A549 (cell line): Measurements from ENCODE around the gene ST6GAL1. TPM values are rescaled to one million over a fixed set of nuclear protein-coding genes. Genes with fewer than 3 reads are reported as not detected.
"Not testable (repeated sequence)": the region's sequence is repeated elsewhere in the genome, so short reads cannot be mapped to it uniquely, and the experiment has no call there.

Source experiments
- ATAC-seq, 2 experiments: fragments of 200-7000 bp in 1 of 2; fragments of >200 bp in 1 of 2; cut with Nextera tagmentation in 1 of 2; cut with Tn5 transposase in 1 of 2; 3 replicates each; pipeline versions ENCODE4 v1.8.0 to v1.9.1; 2018 to 2020; ENCODE audit warnings: mild to moderate bottlenecking in 1 of 2, moderate library complexity in 1 of 2
- CTCF ChIA-PET: fragments of 300-600 bp; sonication (Branson Sonifier 250); formaldehyde crosslinking; extraction: SDS; loops from one replicate; lab custom pipeline; 2021; ENCODE audit warnings: antibody characterized with exemption, inconsistent platforms; lab: Yijun Ruan, JAX
- POLR2A ChIA-PET: fragments of 350-600 bp; formaldehyde crosslinking; extraction: SDS; loops from one replicate; lab custom pipeline; 2021; ENCODE audit warnings: antibody characterized with exemption, inconsistent platforms; lab: Yijun Ruan, JAX
- DNase-seq, 2 experiments: peaks; one replicate each; pipeline versions ENCODE4 v3.0.0 to v3.0.0-alpha.2; 2011 to 2016; ENCODE audit warnings: low read depth in 1 of 2, low spot score in 1 of 2
- FAIRE-seq: peaks from 2 replicates; lab custom pipeline; 2011; peaks lifted over from hg19 to GRCh38; lab: Jason Lieb, UNC
- H3K27ac ChIP-seq, 2 experiments: fragments of >200 bp; sonication (Bioruptor Twin); formaldehyde crosslinking; 3 replicates each; pipeline ENCODE4 v1.5.1; 2016 to 2017
- H3K4me1 ChIP-seq: fragments of >200 bp; sonication (Bioruptor Twin); formaldehyde crosslinking; 3 replicates; pipeline ENCODE4 v1.6.1; 2016
- H3K4me2 ChIP-seq: fragments of >200 bp; sonication (Bioruptor Twin); formaldehyde crosslinking; 3 replicates; pipeline ENCODE4 v1.6.1; 2016
- H3K4me3 ChIP-seq: fragments of >200 bp; sonication (Bioruptor Twin); formaldehyde crosslinking; 3 replicates; pipeline ENCODE4 v1.5.1; 2016
- H3K9me3 ChIP-seq: fragments of >200 bp; sonication (Bioruptor Twin); formaldehyde crosslinking; 3 replicates; pipeline ENCODE4 v1.6.1; 2016
- BCL3 ChIP-seq: fragments of >200 bp; sonication (Bioruptor Twin); formaldehyde crosslinking; IDR thresholded peaks from 3 replicates; pipeline ENCODE4 v1.6.1; 2016
- CBX2 ChIP-seq: fragments of 200-600 bp; sonication (generic); IDR thresholded peaks from 2 replicates; pipeline ENCODE4 v1.6.1; 2016; ENCODE audit warnings: low read depth, mild to moderate bottlenecking, borderline replicate concordance
- CEBPB ChIP-seq, 2 experiments: fragments of >200 bp in 1 of 2; sonication (Bioruptor Twin) in 1 of 2; formaldehyde crosslinking in 1 of 2; IDR thresholded peaks; 2 replicates each; pipeline ENCODE4 v1.6.1; 2012 to 2016
- EHF ChIP-seq: fragments of 250-450 bp; sonication (Bioruptor Pico); IDR thresholded peaks from 2 replicates; pipeline ENCODE4 v1.5.0; 2020; ENCODE audit warnings: mild to moderate bottlenecking
- FOSL2 ChIP-seq, 2 experiments: fragments of 450-650 bp in 1 of 2; fragments of >200 bp in 1 of 2; sonication (Bioruptor Twin) in 1 of 2; formaldehyde crosslinking; IDR thresholded peaks; 2 replicates each; pipeline versions ENCODE4 v1.5.0 to v1.6.1; 2016 to 2020; ENCODE audit warnings: mild to moderate bottlenecking in 1 of 2, moderate library complexity in 1 of 2
- FOXS1 ChIP-seq: fragments of 250-450 bp; sonication (Bioruptor Pico); IDR thresholded peaks from 2 replicates; pipeline ENCODE4 v1.5.0; 2020; ENCODE audit warnings: mild to moderate bottlenecking, moderate library complexity
- HDAC2 ChIP-seq: fragments of 200-600 bp; sonication (generic); IDR thresholded peaks from 2 replicates; pipeline ENCODE4 v1.6.1; 2016
- HEYL ChIP-seq: fragments of 250-450 bp; sonication (Bioruptor Pico); IDR thresholded peaks from 2 replicates; pipeline ENCODE4 v1.8.0; 2021; ENCODE audit warnings: mild to moderate bottlenecking, moderate library complexity
- HOXB13 ChIP-seq: fragments of 250-450 bp; sonication (Bioruptor Pico); IDR thresholded peaks from 2 replicates; pipeline ENCODE4 v1.5.0; 2020; ENCODE audit warnings: low read depth, mild to moderate bottlenecking, moderate library complexity
- HOXB5 ChIP-seq: fragments of 250-450 bp; sonication (Bioruptor Pico); IDR thresholded peaks from 2 replicates; pipeline ENCODE4 v1.5.0; 2020; ENCODE audit warnings: mild to moderate bottlenecking, moderate library complexity
- JUN ChIP-seq, 2 experiments: fragments of >200 bp; sonication (Bioruptor Twin); formaldehyde crosslinking; IDR thresholded peaks; 2 replicates in 1 of 2; 3 replicates in 1 of 2; pipeline ENCODE4 v1.6.1; 2016 to 2017
- MAZ ChIP-seq: fragments of 150-350 bp; IDR thresholded peaks from 2 replicates; pipeline ENCODE4 v1.6.1; 2014; ENCODE audit warnings: antibody characterized with exemption, low read depth, low read length, borderline replicate concordance
- MYC ChIP-seq: IDR thresholded peaks from 2 replicates; pipeline ENCODE4 v1.6.1; 2012; ENCODE audit warnings: mild to moderate bottlenecking, inconsistent platforms, low read length, improper control_type of control experiment, borderline replicate concordance
- NFE2L2 ChIP-seq: fragments of 150-350 bp; conservative IDR thresholded peaks from 2 replicates; pipeline ENCODE4 v1.6.1; 2014; ENCODE audit warnings: low read length
- PBX3 ChIP-seq: IDR thresholded peaks from 2 replicates; pipeline ENCODE4 v1.6.1; 2012
- RAD21 ChIP-seq, 2 experiments: fragments of >200 bp in 1 of 2; sonication (Bioruptor Twin) in 1 of 2; formaldehyde crosslinking in 1 of 2; IDR thresholded peaks in 1 of 2; conservative IDR thresholded peaks in 1 of 2; 2 replicates in 1 of 2; 3 replicates in 1 of 2; pipeline ENCODE4 v1.6.1; 2012 to 2018; ENCODE audit warnings: inconsistent platforms in 1 of 2
- ZNF302 ChIP-seq: fragments of 250-450 bp; sonication (Bioruptor Pico); IDR thresholded peaks from 2 replicates; pipeline ENCODE4 v1.9.0; 2021; ENCODE audit warnings: inconsistent platforms, mild to moderate bottlenecking, moderate library complexity
- ZSCAN20 ChIP-seq: fragments of 250-450 bp; sonication (Bioruptor Pico); IDR thresholded peaks from 2 replicates; pipeline ENCODE4 v1.8.0; 2022; ENCODE audit warnings: mild to moderate bottlenecking, moderate library complexity
- WGBS: methylation state at CpG from one replicate; pipeline ENCODE4 v1.1.6; 2017; ENCODE audit errors: missing lambda C conversion rate; 5-methylcytosine and 5-hydroxymethylcytosine counted together
- polyA plus RNA-seq, 4 experiments: library from polyadenylated mRNA; depleted of rRNA in 3 of 4; stranded (reverse); fragments of >200 nt; fragmentation: RNase III in 1 of 4; extraction: RNeasy Plus Mini Kit Qiagen cat#74134 plus additional on column Dnase treatment in 1 of 4; gene quantifications; 2 replicates in 3 of 4; 3 replicates in 1 of 4; pipeline ENCODE4 v1.2.3, GENCODE V29; 2011 to 2017
- TF ChIP-seq, protein P1 (sequence below): fragments of 200-600 bp; sonication (generic); IDR thresholded peaks from 2 replicates; pipeline ENCODE4 v1.6.1; 2016; ENCODE audit warnings: antibody characterized with exemption, mild to moderate bottlenecking, moderate library complexity

ST6GAL1 gene
- polyA plus RNA-seq, 2 of the 4 experiments (the other 2 are of a cell fraction) = 3.9 to 6.5 TPM

DNA sequence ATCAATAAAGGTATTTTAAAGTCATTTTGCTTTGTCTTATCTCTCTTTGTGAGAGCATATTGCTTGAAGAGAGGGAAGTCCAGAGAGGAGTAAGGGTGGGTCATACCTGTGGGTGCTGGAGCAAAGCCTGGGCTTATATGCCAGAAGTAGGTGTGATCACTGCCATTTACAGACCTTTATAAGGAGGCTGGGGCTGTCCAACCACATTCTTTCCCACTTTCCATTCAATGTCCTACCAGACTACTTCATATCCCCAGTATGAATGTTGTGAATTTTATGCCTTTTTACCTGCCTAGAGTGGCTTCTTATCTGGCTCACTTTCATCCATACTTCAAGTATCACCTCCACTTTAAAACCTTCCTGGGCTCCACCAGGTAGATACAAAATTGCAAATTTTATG, 39.4 kb upstream of the ST6GAL1 start:
- no peak overlapping the region for H3K4me3 ChIP-seq
- H3K9me3 ChIP-seq = no peaks in the 10 kb centered on the region
- ChIA-PET POLR2A (no interaction called here), CTCF (no interaction called here)
- ATAC-seq (no peak), FAIRE-seq (no peak), DNase-seq (no peak)
- no peak overlapping the region for H3K4me2 ChIP-seq
- H3K27ac ChIP-seq = no peak overlapping the region
- TF ChIP-seq EHF (CRISPR knock-in tag) (no peak), JUN (IDR thresholded peaks at IDR 0.05) (no peak)
- H3K4me1 ChIP-seq = peaks cover 7% of the 10 kb centered on the region; the same call in 2 of the 3 replicates

GRCh38 chr3:186893071-186893470, 37.3 kb upstream of the ST6GAL1 start:
- H3K4me1 ChIP-seq, FAIRE-seq, POLR2A ChIA-PET, H3K4me3 ChIP-seq, H3K9me3 ChIP-seq, DNase-seq, ATAC-seq: not testable (repeated sequence)
- peak; percentile 34; the same call in 1 of the 2 replicates for TF ChIP-seq FOXS1
- TF ChIP-seq EHF (CRISPR knock-in tag) = peak; percentile 75; the same call in 1 of the 2 replicates
- TF ChIP-seq ZNF302 (CRISPR knock-in tag) = peak; percentile 68; the same call in 1 of the 2 replicates
- 0 out of 2 replicates have a peak, but pooled peaks have one; percentile 25 for TF ChIP-seq ZSCAN20
- TF ChIP-seq HOXB5 (CRISPR knock-in tag) = peak; percentile 46; the same call in 1 of the 2 replicates
- peak; percentile 77; the same call in 1 of the 2 replicates for TF ChIP-seq HOXB13 (CRISPR knock-in tag)
- CTCF ChIA-PET = interaction anchor here (0.6 kb wide), 1 partner anchor 289 kb away, joined by 5 read pairs; no protein-coding TSS in a partner anchor
- no CpG with 5 or more reads among the region's 2 CpGs for WGBS
- H3K4me2 ChIP-seq = 0 out of 3 replicates have a peak overlapping the region, but pooled peaks have one; percentile 30
- 0 out of 6 replicates have a peak overlapping the region, but pooled peaks of 1 of the 2 experiments have one; percentile 17 for H3K27ac ChIP-seq

DNA sequence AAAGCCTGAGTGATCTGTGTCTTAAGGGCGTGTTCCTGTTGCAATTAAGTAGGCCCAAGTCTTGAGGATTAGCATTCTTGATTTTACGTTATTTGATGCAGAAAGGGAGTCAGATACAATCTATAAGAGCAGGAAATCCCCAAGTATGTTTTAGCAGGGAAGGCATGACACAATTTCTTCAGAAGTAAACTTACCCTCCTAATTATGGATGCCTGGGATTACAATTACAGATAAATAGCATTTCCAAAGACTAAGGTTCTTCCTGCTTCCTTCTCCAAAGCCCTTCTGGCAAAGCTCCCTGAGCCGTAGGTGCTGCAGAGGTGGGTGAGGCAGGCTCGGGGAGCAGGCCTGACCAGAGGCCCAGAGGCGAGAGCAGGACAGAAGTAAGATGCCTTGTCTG, 34.9 kb upstream of the ST6GAL1 start:
- no peak for ATAC-seq
- ChIA-PET CTCF (no interaction called here), POLR2A (no interaction called here)
- no peak for FAIRE-seq
- Histone ChIP-seq H3K9me3 (no peaks in the 10 kb centered on the region), H3K27ac (no peak overlapping the region), H3K4me1 (peaks cover 7% of the 10 kb centered on the region; the same call in 2 of the 3 replicates), H3K4me3 (no peak overlapping the region), H3K4me2 (no peak overlapping the region)
- 76% methylated on average over 5 of the region's 5 CpGs for WGBS
- no peak for DNase-seq
- TF ChIP-seq, protein P1, sequence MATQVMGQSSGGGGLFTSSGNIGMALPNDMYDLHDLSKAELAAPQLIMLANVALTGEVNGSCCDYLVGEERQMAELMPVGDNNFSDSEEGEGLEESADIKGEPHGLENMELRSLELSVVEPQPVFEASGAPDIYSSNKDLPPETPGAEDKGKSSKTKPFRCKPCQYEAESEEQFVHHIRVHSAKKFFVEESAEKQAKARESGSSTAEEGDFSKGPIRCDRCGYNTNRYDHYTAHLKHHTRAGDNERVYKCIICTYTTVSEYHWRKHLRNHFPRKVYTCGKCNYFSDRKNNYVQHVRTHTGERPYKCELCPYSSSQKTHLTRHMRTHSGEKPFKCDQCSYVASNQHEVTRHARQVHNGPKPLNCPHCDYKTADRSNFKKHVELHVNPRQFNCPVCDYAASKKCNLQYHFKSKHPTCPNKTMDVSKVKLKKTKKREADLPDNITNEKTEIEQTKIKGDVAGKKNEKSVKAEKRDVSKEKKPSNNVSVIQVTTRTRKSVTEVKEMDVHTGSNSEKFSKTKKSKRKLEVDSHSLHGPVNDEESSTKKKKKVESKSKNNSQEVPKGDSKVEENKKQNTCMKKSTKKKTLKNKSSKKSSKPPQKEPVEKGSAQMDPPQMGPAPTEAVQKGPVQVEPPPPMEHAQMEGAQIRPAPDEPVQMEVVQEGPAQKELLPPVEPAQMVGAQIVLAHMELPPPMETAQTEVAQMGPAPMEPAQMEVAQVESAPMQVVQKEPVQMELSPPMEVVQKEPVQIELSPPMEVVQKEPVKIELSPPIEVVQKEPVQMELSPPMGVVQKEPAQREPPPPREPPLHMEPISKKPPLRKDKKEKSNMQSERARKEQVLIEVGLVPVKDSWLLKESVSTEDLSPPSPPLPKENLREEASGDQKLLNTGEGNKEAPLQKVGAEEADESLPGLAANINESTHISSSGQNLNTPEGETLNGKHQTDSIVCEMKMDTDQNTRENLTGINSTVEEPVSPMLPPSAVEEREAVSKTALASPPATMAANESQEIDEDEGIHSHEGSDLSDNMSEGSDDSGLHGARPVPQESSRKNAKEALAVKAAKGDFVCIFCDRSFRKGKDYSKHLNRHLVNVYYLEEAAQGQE = no peak
- no peak for TF ChIP-seq JUN (IDR thresholded peaks at IDR 0.05)
- no peak for TF ChIP-seq HDAC2
- TF ChIP-seq CBX2 = no peak
- TF ChIP-seq HEYL (CRISPR knock-in tag) = no peak
- no peak for TF ChIP-seq HOXB13 (CRISPR knock-in tag)
- no peak for TF ChIP-seq MAZ
- TF ChIP-seq, all 56 proteins: peak for 0

DNA sequence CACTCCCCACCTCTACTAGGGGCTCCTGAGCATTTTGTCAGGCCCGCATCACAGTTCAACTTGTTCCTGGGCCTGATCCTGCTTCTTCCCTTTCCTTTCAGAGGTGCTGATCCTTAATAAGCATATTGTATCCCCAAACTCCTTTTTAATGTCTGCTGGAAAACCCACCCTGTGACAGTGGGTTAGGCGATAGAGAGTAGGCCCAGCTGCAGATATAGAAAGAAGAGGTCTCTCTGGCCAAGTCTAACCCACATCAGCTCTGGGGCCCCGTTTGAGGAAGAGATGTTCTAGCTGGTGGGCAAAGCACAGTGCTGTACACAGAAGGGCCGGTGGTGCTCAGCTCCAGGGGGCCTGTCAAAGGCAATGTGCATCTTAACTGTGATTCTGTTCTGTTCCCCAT, 34.3 kb upstream of the ST6GAL1 start:
- DNase-seq = no peak
- FAIRE-seq = no peak
- WGBS = 94% methylated on average over 4 of the region's 4 CpGs
- Histone ChIP-seq H3K9me3 (no peaks in the 10 kb centered on the region), H3K27ac (no peak overlapping the region), H3K4me1 (peaks cover 9% of the 10 kb centered on the region; the same call in 2 of the 3 replicates), H3K4me3 (no peak overlapping the region), H3K4me2 (no peak overlapping the region)
- no peak for ATAC-seq
- CTCF ChIA-PET = interaction anchor here (1.0 kb wide), 1 partner anchor 13 kb away, joined by 3 read pairs; no protein-coding TSS in a partner anchor
- POLR2A ChIA-PET = no interaction called here
- TF ChIP-seq FOSL2 (IDR thresholded peaks at IDR 0.05) = no peak
- no peak for TF ChIP-seq FOSL2 (CRISPR knock-in tag; IDR thresholded peaks at IDR 0.05)
- TF ChIP-seq MYC = no peak
- no peak for TF ChIP-seq NFE2L2
- no peak for TF ChIP-seq CEBPB (IDR thresholded peaks at IDR 0.05)
- TF ChIP-seq PBX3 = no peak
- TF ChIP-seq, protein P1 = no peak
- no peak for TF ChIP-seq BCL3
- no peak for TF ChIP-seq RAD21 (conservative IDR thresholded peaks at IDR 0.05 in 1 of 2, IDR thresholded peaks at IDR 0.05 in 1 of 2)
- no peak for TF ChIP-seq HOXB5 (CRISPR knock-in tag)
